C4-2B (cell line): ENCODE results near the gene ZYG11A.
A peak's percentile ranks its signal among the peaks of the same experiment; 100 is the strongest.

Experiments used
- H3K27ac ChIP-seq: fragments of 450-650 bp; 2 replicates; pipeline ENCODE4 v1.5.1; 2017
- CTCF ChIP-seq: fragments of 450-650 bp; conservative IDR thresholded peaks from 2 replicates; pipeline ENCODE4 v1.5.1; 2017; ENCODE audit warnings: mild to moderate bottlenecking
- ZFX ChIP-seq: fragments of 450-650 bp; IDR thresholded peaks from 2 replicates; pipeline ENCODE4 v1.6.1; 2017

Gene ZYG11A

DNA sequence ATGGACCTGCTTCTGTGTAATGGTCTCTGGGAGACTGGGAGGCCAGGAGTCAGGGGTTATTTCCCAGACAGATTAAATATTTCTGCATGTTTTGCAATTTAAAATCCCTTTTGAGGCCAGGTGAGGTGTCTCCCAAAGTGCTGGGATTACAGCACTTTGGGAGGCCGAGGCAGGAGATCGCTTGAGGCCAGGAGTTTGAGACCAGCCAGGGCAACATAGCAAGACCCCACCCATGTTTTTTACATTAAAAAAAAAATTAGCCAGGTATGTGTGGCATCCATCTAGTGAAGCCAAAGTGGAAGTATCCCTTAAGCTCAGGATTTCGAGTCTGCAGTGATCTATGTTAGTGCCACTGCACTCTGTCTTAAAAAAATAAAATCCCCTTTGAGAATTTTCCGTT, 44.9 kb downstream of the ZYG11A start:
- TF ChIP-seq ZFX (no peak), CTCF (no peak)
- no peak overlapping the region for H3K27ac ChIP-seq

DNA sequence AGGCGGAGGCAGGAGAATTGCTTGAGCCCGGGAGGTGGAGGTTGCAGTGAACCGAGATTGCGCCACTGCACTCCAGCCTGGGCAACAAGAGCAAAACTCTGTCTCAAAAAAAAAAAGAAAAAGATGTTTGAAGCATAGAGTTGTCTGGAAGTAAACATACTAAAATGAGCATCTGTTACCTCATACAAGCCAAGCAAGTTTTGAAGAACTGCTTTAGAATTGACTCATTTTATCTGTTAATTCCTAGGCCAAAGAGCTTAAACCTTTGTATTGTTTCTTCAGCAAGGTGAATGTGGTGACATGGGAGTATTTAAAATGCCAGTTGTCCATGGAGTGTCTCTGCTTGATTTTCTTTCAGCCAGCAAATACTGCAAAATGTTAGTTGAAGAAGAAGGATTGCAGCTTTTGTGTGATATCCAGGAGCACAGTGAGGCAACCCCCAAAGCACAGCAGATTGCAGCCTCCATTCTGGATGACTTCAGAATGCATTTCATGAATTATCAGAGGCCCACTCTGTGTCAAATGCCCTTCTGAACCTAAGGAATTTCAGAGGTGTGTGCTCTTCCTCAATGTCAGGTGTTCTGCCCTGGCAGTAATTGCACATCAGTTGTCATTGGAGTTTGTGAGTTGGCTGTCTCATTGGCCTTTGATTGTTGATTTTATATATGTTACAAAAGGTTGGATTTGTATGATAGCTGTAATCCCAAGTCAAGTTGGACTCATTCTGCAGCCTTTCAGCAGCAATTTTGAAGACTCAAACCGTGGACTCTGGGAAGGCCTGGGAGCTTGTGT, 50.1 kb downstream of the ZYG11A start:
- H3K27ac ChIP-seq = no peak overlapping the region
- TF ChIP-seq CTCF (no peak), ZFX (no peak)

DNA sequence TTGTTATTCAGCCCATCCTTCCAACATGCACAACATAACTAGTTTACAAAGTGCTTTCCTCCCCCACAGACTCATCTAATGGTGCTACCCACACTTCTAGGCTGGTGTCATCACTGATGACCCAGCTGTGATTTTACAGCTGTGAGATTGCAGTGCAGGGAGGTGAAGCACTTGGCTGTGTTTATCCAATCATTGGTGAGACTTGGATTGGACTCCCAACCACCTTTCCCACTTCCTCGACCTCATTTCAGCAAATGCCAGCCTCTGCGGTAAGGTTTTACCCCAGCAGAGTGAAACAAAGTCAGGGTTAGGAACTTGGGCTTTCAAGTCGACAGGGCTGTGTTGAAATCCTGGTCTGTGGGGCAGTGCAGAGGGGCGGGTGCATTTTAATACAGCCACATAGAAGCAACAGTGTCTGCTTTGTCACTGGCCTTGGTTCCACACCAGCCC, 56.9 kb downstream of the ZYG11A start:
- no peak overlapping the region for H3K27ac ChIP-seq
- TF ChIP-seq ZFX (no peak), CTCF (no peak)

- TF ChIP-seq CTCF (no peak), ZFX (no peak)
- no peak overlapping the region for H3K27ac ChIP-seq
These were observed 57.8 kb downstream of the ZYG11A start for GRCh38 chr1:52900402-52900801.

- TF ChIP-seq CTCF = no peak; the same call in 1 of the 2 replicates
- no peak for TF ChIP-seq ZFX
- H3K27ac ChIP-seq = no peak overlapping the region
These were observed 58.8 kb downstream of the ZYG11A start for GRCh38 chr1:52901384-52901783.

DNA sequence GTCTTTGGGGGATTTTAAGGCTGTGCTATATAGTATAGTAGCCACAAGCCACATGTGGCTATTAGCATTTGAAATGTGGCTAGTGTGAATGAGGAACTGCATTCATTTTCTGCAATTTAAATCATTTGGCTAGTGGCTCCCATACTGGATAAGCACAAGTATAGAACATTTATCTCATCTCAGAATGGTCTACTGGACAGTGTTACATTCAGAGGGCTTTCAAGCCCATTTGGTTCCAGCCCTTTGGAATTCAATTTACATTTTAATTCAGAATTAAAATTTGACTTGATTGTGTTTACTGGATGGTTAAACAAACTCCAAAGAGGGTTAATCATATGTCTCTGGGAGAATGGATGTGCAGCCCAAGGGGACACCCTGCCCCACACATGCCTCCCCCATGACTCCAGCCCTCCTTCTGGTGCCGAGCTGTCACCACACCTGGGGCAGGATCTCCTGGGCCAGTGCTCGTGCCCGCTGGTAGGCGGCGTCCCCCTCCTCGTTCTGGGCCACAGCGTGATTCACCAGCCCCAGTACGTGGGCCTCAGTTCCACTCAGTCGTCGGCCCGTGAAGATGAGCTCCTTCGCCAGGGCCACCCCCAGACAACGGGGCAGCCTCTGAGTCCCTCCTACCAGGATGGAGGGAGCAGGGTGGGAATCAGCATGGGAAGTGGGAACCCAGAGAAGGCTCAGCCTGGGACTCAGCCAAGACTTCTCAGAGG, 61.8 kb downstream of the ZYG11A start:
- no peak overlapping the region for H3K27ac ChIP-seq
- no peak for TF ChIP-seq ZFX
- no peak for TF ChIP-seq CTCF

GRCh38 chr1:52904927-52905698, 62.6 kb downstream of the ZYG11A start:
- no peak overlapping the region for H3K27ac ChIP-seq
- TF ChIP-seq CTCF = peak; percentile 66
- no peak for TF ChIP-seq ZFX
